Activated CD4-positive, alpha-beta T cell treated with anti-CD3 and anti-CD28 coated beads, Interleukin-2, Interleukin-4, amounts not matched to agents 100 ng/mL and 50 ng/mL, durations not matched to agents 16 hours and 8 hours (primary cell): ENCODE data around the gene OTX2.

Experiments
- DNase-seq: peaks from one replicate; pipeline ENCODE4 v3.0.0-alpha.2; 2020; ENCODE audit warnings: low spot score

OTX2 gene

GRCh38 chr14:56796259-56796658, 14.0 kb downstream of the OTX2 start:
- DNase-seq, result no peak

- DNase-seq, result no peak
These were observed 15.0 kb downstream of the OTX2 start for GRCh38 chr14:56795284-56795622.

- no peak for DNase-seq
These were observed 15.6 kb downstream of the OTX2 start for GRCh38 chr14:56794557-56795283.

- no peak for DNase-seq
These were observed 16.2 kb downstream of the OTX2 start for GRCh38 chr14:56794088-56794556.

GRCh38 chr14:56789955-56790354, 20.3 kb downstream of the OTX2 start:
- no peak for DNase-seq

- no peak for DNase-seq
These were observed 22.7 kb downstream of the OTX2 start for GRCh38 chr14:56787530-56787929.

GRCh38 chr14:56782711-56783110, 27.6 kb downstream of the OTX2 start:
- no peak for DNase-seq

- DNase-seq, result no peak
These were observed 35.8 kb downstream of the OTX2 start for GRCh38 chr14:56774503-56774902.

- DNase-seq, result no peak
These were observed 39.8 kb downstream of the OTX2 start for GRCh38 chr14:56770512-56770911.

- DNase-seq, result peak; percentile 24
These were observed 49.9 kb downstream of the OTX2 start for GRCh38 chr14:56760164-56760914.

GRCh38 chr14:56759633-56760032, 50.6 kb downstream of the OTX2 start:
- no peak for DNase-seq

GRCh38 chr14:56759094-56759493, 51.2 kb downstream of the OTX2 start:
- no peak for DNase-seq

- no peak for DNase-seq
These were observed 55.4 kb downstream of the OTX2 start for GRCh38 chr14:56754921-56755320.

- DNase-seq, result no peak
These were observed 56.9 kb downstream of the OTX2 start for GRCh38 chr14:56753396-56753795.

- no peak for DNase-seq
These were observed 57.9 kb downstream of the OTX2 start for GRCh38 chr14:56752428-56752827.

- no peak for DNase-seq
These were observed 58.8 kb downstream of the OTX2 start for GRCh38 chr14:56751471-56751870.
